Measurements from ENCODE around the gene CAND1.

- TF ChIP-seq POLR2A (IDR thresholded peaks at IDR 0.05; ENCODE audit: low read depth, low read length), result no peak
- no peak for TF ChIP-seq POLR2AphosphoS5 (IDR thresholded peaks at IDR 0.05; ENCODE audit: low read depth, low read length)
- no peak for TF ChIP-seq TAF1 (IDR thresholded peaks at IDR 0.05; ENCODE audit: borderline replicate concordance, low read depth, low read length)
Measured at GRCh38 chr12:67251012-67251411, 18.1 kb upstream of the CAND1 start.

Measured in GM12892 (cell line).